NCI-H774 (cell line): ENCODE results near the gene TPGS2.
"Not testable (repeated sequence)": the region's sequence is repeated elsewhere in the genome, so short reads cannot be mapped to it uniquely, and the experiment has no call there.

Source experiments
- DNase-seq: peaks from one replicate; lab custom pipeline; 2025; lab: John Stamatoyannopoulos, UW

TPGS2 gene, protein sequence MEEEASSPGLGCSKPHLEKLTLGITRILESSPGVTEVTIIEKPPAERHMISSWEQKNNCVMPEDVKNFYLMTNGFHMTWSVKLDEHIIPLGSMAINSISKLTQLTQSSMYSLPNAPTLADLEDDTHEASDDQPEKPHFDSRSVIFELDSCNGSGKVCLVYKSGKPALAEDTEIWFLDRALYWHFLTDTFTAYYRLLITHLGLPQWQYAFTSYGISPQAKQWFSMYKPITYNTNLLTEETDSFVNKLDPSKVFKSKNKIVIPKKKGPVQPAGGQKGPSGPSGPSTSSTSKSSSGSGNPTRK

DNA sequence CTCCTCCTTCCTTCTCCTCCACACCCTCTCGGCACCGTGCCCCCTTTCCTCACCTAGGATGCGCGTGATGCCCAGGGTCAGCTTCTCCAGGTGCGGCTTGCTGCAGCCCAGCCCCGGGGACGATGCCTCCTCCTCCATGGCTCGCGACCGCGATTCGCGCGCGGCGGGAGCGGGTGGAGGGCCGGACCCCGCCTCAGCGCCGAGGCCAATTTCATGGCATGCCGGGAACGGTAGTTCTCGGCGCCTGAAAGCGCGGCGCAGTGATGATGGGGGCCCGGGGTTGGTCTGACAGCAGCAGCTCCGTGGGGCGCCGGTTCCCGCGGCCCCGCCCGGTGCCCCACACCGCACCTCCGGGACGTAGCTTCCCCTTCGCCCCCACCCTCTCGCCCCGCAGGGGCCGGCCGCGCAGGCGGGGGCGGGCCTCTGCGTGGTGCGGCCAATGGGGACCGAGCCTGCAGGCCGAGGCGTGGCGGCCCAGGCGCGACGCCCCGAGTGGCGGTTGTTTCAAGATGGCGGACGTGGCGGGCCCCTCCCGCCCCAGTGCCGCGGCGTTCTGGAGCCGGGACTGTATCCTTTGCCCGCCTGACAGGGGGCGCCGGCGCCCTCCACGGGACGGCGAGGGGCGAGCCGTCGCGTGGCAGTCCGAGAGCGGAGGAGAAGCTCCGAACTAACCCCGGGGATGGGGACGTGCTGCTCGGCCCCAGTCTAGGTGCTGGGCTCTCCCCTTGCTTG, at the start of gene TPGS2, which contains the start of gene KIAA1328:
Gene TPGS2 (minus strand): TSS at position 373 of the 732 bp plus-strand sequence. CDS start 235 bp downstream, at position 138.
Gene KIAA1328 (plus strand): TSS at position 498 of the 732 bp plus-strand sequence. CDS start 12 bp downstream, at position 510.
- peak; percentile 88 for DNase-seq

- DNase-seq = not testable (repeated sequence)
Observed at GRCh38 chr18:36873826-36874225, 45.0 kb upstream of the TPGS2 start.

GRCh38 chr18:36872329-36872728, 43.5 kb upstream of the TPGS2 start:
- DNase-seq = no peak

DNA sequence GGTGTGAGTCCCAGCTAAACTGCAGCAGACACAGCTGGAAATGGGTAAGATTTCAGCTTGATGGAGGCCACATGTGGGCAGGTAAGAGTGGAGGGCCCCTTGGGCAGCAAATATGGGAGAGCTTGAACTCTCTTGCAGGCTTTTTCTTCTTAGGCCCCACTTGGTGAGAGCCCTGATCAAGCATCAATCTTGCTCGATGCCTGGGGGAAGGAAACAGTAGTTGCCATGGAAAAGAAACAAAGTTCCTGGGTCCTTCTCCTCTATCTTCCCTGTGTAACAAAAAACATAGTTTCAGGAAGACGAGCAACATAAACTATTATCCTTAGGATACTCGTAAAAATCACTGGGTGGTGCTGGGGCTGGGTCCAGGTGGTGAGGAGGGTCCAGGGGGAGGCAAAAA, 43.0 kb upstream of the TPGS2 start:
- DNase-seq = no peak

- no peak for DNase-seq
Observed at GRCh38 chr18:36867056-36867455, 38.3 kb upstream of the TPGS2 start.

- DNase-seq = no peak
Observed at GRCh38 chr18:36862182-36862581, 33.4 kb upstream of the TPGS2 start.

DNA sequence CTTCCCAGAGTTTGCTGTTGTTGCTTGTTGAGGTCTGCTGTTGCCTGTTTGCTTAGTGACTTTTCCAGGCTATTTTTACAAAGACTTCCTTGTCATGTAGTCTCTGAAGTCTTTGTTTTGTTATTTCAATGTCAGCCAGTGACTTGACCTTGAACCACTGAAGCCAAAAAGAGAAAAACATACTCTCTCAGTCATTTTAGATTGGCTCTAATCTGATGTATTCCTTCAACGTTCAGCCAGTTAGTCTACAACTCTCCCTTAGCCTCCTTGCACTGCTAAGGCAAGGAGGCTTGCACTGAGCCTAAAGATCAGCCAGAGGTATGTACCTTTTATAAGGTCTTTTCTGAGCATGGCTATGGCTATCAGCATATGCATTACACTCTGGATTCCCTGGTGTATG, 28.0 kb upstream of the TPGS2 start:
- DNase-seq = no peak

DNA sequence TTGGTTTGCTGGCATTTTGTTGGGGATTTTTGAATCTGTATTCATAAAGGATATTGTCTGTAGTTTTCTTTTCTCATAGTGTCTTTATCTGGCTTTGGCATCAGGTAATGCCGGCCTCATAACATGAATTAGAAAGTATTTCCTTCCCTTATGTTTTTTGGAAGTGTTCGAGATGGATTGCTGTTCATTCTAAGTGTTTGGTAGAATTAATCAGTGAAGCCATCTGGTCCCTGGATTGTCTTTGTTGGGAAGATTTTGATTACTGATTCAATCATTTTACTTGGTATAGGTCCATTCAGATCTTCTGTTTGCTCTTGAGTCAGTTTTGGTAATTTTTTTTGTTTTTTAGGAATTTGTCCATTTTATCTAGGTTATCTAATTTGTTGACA, 22.4 kb upstream of the TPGS2 start:
- no peak for DNase-seq

GRCh38 chr18:36850527-36851201, 21.9 kb upstream of the TPGS2 start:
- no peak for DNase-seq

GRCh38 chr18:36849288-36850006, 20.6 kb upstream of the TPGS2 start:
- no peak for DNase-seq

DNA sequence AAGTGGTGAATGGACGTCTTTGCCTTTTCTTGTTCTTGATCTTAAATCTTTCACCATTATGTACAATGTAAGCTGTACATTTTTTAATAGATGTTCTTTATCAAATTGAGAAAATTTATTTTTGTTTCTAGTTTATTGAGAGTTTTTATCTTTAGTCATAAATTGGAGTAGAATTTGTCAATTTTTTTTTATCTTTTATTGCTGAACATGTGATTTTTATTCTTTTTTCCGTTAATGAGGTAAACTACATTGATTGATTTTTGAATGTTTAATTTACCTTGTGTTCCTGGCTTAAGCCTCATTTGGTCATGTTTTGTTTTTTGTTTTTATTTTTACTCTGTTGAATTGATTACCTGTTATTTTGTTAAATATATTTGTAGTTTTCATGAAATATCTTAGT, 19.8 kb upstream of the TPGS2 start:
- DNase-seq = no peak

DNA sequence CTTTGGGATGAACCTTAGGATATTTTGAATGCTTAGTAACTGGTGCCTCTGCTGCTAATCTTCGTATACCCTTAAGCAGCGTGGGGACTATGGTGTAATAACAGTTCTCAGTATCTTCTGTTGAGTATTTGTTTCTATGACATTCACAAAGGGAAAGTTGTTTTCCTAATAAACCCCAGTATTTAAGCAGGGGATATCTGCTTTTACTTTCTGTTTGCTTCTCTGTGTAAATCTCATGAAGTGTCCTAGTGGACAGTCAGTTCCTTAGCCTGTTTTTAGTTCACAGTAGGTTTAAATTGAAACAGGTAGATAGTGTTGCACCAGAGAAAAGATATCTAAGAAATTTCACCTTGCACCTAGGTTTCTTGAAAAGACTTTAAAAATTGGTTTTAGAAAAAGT, 15.0 kb upstream of the TPGS2 start:
- DNase-seq = no peak

DNA sequence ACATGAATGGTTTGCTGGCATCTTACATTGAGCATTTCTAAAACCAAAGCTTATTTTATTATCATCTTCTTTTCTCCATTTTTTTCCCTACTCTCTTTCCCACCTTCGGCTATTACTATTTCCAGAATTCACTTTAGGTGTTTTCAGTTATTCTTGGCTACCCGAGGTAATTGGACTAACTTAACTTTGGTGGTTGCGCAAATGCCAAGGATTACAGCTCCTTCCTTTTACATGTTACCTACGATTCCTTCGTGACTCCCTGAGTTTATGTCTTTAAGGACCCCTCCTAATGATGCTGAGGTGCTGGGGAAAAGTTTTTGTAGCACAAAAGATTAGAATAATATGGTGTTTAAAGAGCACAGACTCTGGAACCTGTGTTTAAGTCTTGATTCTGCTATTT, 14.4 kb upstream of the TPGS2 start:
- DNase-seq = no peak

- no peak for DNase-seq
Observed at GRCh38 chr18:36839835-36840234, 11.0 kb upstream of the TPGS2 start.

GRCh38 chr18:36835927-36836326, 7.1 kb upstream of the TPGS2 start:
- no peak for DNase-seq

DNA sequence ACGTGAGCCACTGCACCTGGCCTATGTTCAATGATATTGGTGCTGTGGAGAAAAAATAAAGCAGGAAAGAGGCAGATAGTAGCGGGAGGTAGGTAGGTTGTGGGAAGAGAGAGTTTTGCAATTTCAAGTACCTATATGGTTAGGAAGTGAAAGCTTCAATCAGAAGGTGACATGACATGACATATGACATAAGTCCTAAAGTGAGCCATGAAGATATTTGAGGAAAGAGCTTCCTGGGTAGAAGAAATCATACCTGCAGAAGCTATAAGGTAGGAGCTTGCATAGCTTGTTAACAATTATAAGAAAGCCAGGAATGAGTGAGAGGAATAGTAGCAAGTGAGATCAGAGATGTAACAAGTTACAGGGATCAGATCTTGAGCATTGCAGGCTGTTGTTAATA, 4.3 kb upstream of the TPGS2 start:
- DNase-seq = no peak

DNA sequence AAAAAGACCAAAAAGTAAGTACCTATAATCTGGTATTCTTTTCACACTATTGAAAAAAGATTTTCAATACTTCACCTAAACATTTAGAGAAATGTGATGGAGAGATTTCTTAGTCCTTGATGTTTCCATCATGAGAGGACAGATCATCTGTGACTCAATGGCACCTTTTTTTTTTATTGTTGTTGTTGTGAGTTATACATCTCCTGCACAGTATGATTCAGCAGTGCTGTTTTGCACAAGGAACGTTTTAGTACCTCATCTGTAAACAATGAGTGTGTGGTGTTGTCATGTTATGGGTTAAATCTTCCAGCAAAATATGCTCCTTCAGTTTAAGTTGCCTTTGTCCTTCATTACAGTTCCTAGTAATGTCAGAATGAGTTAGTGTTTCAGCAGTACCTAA, 2.3 kb upstream of the TPGS2 start:
- DNase-seq = no peak

DNA sequence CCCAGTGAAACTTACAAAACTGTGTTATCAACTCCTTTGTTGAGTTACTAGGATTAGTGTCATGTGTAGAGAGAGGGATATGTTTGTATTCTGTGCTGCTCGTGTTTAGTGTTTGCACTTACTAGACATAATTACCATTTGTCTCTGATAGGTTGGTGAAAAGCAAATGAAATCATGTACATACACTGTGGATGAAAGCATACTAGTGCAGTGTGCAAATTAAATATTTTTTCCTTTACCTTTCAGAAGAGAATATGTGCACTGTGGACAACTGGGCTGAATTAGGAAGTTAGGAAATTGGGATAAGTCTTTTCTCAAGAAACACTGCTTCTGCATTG, 1.3 kb upstream of the TPGS2 start:
- peak; percentile 22 for DNase-seq

- peak; percentile 63 for DNase-seq
Observed at GRCh38 chr18:36829362-36830157, 758 bp upstream of the TPGS2 start.

DNA sequence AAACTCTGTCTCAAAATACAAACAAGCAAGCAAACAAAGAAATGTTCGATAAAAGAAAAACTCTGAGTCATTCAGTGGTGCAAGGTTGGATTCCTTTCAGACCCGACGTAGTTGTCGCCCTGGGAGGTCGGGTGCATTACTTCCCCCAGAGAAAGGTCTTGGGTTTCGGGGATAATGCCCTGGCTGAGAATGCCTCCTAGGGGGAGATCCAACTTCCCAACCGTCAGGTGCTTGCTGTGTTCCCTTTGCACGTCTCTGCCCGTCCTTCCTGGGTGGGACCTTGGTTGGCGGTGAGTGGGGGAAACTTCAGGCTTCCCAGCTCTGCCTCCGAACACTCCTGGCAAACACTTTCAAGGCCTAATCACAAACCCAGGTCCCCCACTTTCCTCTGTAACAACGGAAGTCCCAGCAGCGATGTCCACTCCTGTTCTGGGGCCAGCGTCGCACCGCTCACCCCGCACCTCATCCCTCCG, 609 bp downstream of the TPGS2 start:
- DNase-seq = no peak

DNA sequence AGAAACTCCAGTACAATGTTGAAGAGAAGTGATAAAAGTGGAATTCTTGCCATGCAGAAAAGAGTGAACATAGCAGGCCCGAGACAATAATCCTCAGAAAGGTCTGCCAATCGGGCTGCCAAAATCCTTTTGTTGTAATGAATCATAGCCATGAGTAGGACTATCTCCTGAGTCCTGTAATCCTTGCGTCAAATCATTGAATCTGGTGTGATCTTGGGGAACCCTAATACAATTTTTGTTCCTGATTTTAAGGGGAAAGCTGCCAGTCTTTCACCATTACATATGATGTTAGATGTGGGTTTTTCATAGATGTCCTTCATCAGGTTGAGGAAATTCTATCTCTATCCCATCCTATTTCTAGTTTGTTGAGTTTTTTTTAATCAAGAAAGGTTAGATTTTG, 2.2 kb downstream of the TPGS2 start:
- no peak for DNase-seq
